ENCODE measurements around the gene ATP10B.

Gene ATP10B, protein sequence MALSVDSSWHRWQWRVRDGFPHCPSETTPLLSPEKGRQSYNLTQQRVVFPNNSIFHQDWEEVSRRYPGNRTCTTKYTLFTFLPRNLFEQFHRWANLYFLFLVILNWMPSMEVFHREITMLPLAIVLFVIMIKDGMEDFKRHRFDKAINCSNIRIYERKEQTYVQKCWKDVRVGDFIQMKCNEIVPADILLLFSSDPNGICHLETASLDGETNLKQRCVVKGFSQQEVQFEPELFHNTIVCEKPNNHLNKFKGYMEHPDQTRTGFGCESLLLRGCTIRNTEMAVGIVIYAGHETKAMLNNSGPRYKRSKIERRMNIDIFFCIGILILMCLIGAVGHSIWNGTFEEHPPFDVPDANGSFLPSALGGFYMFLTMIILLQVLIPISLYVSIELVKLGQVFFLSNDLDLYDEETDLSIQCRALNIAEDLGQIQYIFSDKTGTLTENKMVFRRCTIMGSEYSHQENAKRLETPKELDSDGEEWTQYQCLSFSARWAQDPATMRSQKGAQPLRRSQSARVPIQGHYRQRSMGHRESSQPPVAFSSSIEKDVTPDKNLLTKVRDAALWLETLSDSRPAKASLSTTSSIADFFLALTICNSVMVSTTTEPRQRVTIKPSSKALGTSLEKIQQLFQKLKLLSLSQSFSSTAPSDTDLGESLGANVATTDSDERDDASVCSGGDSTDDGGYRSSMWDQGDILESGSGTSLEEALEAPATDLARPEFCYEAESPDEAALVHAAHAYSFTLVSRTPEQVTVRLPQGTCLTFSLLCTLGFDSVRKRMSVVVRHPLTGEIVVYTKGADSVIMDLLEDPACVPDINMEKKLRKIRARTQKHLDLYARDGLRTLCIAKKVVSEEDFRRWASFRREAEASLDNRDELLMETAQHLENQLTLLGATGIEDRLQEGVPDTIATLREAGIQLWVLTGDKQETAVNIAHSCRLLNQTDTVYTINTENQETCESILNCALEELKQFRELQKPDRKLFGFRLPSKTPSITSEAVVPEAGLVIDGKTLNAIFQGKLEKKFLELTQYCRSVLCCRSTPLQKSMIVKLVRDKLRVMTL (N-terminal part only)

DNA sequence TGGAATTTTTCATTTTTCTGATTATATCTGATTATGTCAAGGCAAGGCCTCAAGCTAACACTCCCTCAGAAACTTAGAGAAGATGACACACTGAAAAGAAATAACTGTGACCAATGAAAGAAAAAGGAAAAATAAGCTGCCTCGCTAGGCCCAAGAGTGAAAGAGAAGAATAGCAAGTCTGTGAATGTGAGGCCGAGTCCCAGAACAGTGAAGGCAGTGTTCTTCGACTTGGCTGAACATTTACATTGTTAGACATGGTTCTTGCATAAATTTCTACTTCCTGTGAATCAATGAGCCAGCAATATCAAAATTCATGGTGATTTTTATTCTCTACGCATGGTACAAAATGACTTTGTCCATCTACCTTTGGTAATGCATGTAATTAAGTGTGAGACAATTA lies at the start of gene ATP10B:
Gene ATP10B, minus strand, starts transcription at position 163 of the 400 bp plus-strand sequence. CDS start 164,137 bp downstream, outside the sequence.
- DNase-seq: no peak

DNA sequence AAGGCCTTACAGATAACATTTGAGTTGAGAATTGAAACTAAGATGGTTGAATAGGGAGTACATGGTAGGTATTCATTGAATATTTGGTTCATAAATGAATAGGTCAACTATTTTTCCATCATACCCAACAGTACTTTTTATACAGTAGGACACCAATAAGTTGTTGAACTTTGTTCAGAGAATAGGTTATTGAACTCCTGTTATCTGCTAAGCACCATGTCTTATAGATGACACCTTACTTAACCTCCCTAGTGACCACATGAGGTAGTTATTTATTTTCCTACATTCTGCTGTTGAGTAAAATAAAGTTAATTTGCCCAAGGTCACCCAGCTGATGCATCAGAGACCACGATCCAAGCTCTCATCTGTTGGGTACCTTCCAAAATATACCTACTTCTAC lies 49.6 kb upstream of the ATP10B start:
- DNase-seq: no peak

DNA sequence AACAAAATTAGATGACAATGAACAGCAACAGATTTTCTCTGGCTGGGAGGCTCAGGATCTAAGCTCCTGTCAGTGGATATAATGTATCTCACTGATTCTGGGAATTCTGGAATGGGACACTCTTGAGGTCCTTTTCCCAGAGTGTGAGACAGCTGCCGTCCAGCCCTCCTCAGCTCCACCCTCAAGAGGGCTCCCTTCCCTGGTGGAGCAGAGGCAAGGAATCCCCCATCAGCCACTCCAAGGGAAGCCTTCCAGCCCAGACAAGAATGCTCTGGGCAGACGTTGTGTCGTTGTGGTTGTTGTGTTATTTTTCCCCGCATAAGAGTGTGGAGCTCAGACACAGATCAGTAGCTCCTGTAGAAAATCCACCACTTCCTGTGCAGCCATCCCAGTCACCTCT lies 47.7 kb upstream of the ATP10B start:
- DNase-seq: no peak

- peak; percentile 39 for DNase-seq
Observed at GRCh38 chr5:160893180-160893964, 41.4 kb upstream of the ATP10B start.

DNA sequence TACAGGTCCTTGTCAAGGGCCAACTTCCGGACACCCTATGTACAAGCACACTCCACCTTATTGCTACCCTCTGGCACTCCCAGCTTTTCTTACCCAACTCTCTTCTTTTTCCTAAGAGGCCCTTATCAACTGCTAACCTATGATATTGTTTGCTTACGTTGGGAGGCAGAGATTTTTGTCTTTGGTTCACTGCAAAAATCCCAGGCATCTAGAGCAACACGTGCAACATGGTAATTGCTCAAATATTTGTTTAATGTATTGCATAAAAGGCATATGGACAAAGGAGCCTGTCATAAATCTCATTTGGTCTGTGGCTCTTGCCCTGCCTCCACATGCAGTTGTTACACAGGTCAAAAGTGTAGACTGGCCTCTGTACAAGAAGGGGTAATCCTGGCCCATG lies 35.8 kb upstream of the ATP10B start:
- peak; percentile 91 for DNase-seq

GRCh38 chr5:160873560-160874200 lies 21.7 kb upstream of the ATP10B start:
- DNase-seq: peak; percentile 3

DNA sequence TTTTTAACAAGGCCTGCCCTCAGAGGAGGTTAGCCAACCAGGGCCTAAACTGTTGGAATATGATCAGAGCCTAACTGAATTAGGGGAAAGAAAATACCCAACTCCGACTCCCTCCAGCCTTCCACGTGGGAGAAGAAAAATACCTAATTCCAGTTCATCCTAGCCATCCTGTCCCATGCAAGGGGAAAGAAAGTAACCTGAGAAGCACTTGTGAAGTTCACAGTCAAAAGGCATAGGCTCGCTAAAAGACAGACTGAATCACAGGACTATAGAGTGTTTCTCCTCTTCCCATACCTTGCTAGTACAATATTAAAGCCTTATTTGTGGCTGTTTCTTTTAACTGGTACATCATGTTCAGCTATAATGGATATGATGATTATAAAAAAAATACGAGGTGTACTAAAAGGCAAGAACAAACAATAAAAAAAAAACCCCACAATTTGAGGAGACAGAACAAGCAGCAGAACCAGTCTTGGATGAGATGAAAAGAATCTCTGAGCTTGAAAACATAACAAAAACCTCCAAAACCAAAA lies 18.0 kb upstream of the ATP10B start:
- DNase-seq: peak; percentile 26

GRCh38 chr5:160867976-160868375 lies 16.0 kb upstream of the ATP10B start:
- DNase-seq: no peak

GRCh38 chr5:160851451-160851850 lies 560 bp downstream of the ATP10B start:
- no peak for DNase-seq

DNA sequence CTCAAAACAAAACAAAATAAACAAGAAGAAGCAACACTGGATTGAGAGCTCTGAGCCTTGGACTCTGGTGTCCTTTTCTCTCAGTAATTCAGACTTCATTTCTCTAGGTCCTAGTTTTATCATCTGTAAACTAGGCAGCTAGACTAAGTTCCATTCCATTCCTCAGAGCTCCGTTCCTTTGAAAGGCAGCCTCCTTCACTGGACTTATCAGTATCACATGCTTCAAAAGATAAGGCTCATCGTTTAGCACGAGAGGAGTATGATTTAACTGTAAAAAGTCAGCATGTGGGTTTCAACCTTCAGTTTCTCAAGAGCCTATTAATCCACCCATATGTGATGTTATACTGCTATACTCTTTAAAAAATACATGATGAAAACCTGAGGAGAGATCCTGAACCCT lies 1.6 kb downstream of the ATP10B start:
- no peak for DNase-seq

- DNase-seq: no peak
Observed at GRCh38 chr5:160847526-160848085, 4.4 kb downstream of the ATP10B start.

GRCh38 chr5:160846642-160847041 lies 5.4 kb downstream of the ATP10B start:
- no peak for DNase-seq

- DNase-seq: no peak
Observed at GRCh38 chr5:160844177-160844576, 7.8 kb downstream of the ATP10B start.

DNA sequence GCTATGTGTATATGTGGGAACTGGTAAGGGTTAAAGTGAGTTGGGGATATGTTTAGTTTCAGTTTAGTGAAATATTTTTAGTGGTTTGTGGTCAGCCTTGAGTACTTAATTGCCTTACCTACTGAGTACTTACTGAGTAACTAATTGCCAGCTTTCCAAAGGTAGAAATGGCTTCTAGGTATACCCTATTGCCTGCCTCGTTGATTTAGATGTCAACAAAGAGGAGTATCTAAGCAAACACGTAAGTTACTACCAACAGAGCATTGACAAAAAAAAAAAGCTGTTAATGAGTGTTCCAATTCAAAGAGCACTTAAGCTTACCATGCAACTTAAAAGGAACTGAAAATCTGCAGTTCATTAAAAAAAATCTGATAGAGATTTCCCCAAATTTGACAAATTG lies 8.8 kb downstream of the ATP10B start:
- peak; percentile 84 for DNase-seq

GRCh38 chr5:160837749-160838593 lies 14.0 kb downstream of the ATP10B start:
- no peak for DNase-seq

DNA sequence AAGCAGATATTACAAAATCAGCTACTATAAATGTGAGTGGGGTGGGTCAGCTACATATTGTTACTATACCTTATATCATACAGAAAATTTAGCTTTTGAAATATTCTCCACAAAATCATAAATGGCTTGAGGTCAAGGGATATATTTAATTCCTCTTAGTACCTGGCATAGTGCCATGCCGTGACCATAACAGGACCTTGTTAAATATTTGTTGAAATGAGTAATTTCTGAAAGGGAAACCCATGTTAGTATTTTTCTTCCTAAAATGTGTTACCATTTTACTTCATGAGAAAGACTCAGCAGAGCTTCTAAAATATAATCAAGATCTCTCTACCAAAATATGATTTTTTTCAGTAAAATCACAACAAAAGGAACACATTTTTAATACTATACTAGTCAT lies 14.8 kb downstream of the ATP10B start:
- DNase-seq: peak; percentile 56

GRCh38 chr5:160835818-160836528 lies 16.0 kb downstream of the ATP10B start:
- DNase-seq: no peak

DNA sequence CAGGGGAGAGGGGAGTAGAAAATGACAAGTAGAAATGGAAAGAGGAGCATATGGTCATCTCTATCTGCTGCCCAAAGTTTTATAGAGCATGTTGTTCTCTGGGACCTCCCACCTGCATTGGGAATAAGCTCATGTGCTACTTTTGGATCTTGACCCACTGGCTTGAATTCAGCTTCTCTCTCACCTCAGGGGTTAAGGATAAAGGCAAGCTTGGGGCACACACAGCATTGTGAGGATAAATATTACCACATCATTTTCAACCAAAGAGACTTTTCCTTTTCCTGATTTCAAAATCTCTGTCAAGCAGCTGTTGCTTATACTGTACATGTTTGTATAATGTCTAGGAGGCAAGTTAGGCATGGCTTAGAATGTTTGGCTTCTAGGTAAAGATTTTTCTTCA lies 16.6 kb downstream of the ATP10B start:
- no peak for DNase-seq

- DNase-seq: no peak
Observed at GRCh38 chr5:160833806-160834205, 18.2 kb downstream of the ATP10B start.

DNA sequence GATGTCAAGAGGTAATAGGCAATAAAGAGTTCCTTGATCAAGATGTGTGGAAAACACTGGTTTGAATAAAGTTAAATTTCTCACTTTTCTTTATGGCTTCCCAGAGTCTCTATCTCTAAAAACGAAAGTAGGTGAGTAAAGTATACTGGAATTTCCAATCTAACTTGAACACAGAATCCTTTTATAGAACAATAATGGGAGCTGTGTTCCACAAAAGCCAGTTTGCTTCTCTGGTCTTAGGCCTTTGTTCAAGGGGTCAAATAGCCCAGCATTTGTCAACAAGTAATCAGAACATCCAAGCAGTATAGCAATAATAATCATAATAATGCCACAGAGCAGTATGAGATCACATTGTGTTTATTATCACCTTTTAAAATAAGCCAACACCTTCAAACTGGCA lies 20.2 kb downstream of the ATP10B start:
- DNase-seq: no peak
